Measurements from ENCODE around the gene RNF182. TPM values are rescaled to one million over a fixed set of nuclear protein-coding genes. Genes with fewer than 3 reads are reported as not detected.
"Not testable (repeated sequence)": the region's sequence is repeated elsewhere in the genome, so short reads cannot be mapped to it uniquely, and the experiment has no call there.

RNF182 gene
- total RNA-seq, 1 experiment from 2014 or later = 26.5 TPM

DNA sequence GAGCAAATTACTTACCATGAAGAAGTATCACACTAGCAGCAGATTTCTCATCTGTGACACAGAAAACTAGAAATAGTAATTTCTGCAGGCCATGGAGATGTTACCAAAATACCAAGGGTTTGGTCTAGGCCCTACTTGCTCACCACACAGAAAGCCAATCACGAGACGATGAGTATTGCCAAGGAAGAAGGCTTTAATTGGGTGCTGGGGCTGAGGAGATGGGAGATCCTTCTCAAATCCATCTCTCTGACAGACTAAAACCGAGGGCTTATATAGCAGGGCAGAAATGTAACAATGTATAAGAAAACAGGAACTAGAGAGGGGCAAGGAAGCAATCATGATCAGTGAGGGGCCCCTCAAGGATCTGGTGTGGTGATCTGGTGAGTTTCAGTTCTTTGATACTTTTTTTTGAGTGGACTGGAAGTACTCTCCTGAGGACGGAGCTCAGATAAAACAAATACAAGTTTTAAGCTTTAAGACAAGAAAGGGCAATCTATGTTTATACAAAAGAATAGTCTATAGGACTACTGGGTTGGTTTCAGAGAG is 40.9 kb downstream of the RNF182 start:
- no peak for DNase-seq (ENCODE audit: low read depth)

DNA sequence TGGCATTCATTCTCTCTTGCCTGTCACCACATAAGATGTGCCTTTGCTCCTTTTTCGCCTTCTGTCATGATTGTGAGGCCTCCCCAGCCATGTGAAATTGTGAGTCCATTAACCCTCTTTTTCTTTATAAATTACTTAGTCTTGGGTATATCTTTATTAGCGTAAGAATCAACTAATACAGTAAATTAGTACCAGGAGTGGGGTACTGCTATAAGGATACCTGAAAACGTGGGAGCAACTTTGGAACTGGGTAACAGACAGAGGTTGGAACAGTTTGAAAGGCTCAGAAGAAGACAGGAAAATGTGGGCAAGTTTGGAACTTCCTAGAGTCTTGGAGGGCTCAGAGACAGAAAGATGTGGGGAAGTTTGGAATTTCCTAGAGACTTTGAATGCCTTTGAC is 46.6 kb downstream of the RNF182 start:
- DNase-seq (ENCODE audit: low read depth) = no peak

DNA sequence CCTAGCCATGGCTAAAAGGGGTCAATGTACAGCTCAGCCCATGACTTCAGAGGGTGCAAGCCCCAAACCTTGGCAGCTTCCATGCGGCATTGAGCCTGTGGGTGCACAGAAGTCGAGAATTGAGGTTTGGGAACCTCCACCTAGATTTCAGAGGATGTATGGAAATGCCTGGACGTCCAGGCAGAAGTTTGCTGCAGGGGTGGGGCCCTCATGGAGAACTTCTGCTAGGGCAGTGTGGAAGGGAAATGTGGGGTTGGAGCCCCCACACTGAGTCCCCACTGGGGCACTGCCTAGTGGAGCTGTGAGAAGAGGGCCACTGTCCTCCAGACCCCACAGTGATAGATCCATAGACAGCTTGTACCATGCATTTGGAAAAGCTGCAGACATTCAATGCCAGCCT is 47.9 kb downstream of the RNF182 start:
- DNase-seq (ENCODE audit: low read depth) = not testable (repeated sequence)

DNA sequence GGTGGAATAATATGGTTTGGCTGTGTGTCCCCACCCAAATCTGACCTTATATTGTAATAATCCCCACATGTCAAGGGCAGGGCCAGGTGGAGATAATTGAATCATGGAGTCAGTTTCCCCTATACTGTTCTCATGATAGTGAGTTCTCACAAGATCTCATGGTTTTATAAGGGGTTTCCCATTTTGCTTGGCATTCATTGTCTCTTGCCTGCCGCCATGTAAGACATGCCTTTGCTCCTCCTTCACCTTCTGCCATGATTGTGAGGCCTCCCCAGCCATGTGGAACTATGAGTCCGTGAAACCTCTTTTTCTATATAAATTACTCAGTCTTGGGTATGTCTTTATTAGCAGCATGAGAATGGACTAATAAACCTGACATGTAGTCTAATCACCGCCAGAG is 48.7 kb downstream of the RNF182 start:
- not testable (repeated sequence) for DNase-seq (ENCODE audit: low read depth)

DNA sequence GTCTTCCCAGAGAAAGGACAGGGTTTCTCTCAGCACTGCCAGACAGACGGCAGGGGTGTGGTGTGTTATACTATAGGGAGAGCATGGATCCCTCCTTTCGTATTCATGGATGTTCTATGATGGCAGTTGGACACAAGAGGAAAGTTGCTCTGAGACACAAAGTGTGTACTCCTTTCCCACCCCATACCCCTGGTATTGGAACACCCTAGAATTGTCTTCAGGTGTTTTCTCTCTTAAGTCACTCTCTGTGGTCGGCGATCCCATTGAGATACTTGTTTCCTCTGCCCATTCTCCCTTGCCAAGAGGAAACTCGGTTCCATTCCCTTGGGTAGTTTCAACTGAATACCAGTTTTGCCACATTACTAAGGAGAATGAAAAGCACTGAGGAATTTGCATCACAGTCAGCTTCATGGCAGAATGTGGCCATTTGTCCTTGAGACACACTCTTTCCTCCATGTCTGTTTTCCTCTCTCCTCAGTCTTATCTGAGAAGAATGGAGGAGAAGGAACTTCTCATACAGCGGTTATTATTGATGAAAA is 53.4 kb downstream of the RNF182 start:
- DNase-seq (ENCODE audit: low read depth) = no peak

DNA sequence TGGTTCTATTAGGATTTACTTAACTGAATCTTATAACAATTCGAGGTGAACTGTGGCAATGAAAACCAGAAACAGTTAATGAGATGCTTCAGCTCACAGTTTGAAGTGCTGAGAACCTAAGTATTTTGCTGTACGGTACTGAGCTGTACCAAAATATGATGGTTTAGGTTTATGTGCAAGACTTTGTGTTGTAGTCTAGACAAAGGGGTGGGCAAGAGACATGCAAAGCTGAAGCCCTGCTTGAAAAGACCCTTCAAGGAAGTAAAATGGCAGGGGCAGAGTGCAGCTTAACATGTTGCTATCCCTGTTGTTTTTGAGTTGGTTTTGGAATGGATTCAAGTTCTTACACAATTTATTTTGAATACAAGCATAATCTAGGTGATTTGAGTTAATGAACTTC is 54.0 kb downstream of the RNF182 start:
- DNase-seq (ENCODE audit: low read depth) = no peak

DNA sequence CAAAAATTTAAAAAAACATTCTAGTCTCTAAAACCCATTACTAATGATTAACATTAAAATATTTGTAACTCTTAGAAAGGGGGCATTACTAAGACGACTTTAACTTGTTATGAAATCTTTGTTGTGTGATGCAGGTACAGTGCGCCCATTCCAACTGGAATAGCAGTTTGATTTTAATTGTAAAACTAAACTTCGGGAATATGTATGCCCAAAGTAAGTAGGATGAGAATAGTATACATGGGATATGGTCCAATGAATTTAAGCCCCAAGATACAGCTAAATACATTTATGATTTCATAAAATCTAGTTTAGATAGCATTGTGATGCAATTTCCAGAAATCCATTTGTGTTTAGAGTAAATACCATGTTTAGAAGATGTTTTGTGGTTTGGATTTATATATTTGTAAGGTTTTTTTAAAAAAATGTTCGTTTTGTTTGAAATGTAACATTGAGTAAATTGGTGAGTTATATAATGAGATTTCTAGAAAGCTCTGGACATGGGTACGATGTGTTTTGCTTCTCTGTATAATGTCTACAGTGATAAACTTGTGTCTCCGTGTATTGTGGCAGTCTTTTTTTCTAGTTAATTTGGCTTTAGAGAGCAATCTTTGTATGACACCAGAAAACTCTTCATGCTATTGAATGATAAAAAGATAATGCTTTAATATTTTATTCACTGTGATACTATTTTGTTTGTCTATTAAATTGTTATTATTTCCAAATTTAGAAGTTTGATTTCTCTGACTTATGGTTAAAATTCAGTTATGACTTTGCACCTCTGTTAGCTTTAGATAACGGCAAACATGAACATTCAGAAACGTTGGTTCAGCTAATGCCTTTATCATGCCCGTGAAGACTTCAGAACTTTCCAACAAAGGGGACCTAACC is 54.8 kb downstream of the RNF182 start:
- DNase-seq (ENCODE audit: low read depth) = no peak

DNA sequence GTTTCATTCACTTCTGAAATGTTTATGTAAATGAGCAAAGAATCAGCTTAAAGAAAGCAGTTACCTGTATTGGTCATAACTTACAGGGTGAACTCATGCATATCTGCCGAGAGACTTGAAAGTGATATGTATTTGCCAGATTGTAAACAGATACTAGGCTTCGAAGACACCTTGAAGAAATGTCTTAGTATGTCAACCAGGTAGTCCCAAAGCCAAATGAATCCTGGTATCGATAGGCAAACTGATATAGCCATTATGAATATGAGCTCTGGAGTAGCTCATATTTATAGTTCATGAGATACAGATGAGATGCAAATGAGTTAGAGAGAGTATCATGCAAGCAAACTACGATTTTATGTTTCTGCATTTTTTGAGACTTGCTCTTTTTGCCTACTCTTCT is 55.8 kb downstream of the RNF182 start:
- no peak for DNase-seq (ENCODE audit: low read depth)

DNA sequence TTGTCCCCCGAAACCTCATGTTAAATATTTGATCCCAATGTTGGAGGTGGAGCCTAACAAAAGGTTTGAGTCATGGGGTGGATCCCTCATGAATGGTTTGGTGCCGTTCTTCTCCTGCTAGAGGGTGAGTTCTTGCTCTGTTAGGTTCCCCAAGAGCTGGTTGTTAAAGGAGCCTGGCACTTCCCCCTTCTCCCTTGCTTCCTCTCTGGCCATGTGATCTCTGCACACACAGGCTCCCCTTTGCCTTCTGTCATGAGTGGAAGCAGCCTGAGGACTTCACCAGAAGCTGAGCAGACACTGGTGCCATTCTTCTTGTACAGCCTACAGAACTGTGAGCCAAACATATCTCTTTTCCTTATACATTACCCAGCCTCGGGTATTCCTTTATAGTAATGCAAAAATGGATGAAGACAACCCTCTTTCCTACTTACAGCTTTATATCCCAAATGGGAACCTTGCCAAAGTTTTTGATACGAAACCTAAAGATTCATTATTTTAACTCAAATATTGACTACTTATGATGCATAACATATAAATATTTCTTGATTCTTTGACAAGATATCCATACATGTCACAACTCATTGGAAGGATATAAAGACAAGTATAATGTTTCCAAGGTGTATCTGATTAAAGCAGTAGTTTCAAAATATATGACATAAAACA is 61.0 kb downstream of the RNF182 start:
- DNase-seq (ENCODE audit: low read depth) = no peak

DNA sequence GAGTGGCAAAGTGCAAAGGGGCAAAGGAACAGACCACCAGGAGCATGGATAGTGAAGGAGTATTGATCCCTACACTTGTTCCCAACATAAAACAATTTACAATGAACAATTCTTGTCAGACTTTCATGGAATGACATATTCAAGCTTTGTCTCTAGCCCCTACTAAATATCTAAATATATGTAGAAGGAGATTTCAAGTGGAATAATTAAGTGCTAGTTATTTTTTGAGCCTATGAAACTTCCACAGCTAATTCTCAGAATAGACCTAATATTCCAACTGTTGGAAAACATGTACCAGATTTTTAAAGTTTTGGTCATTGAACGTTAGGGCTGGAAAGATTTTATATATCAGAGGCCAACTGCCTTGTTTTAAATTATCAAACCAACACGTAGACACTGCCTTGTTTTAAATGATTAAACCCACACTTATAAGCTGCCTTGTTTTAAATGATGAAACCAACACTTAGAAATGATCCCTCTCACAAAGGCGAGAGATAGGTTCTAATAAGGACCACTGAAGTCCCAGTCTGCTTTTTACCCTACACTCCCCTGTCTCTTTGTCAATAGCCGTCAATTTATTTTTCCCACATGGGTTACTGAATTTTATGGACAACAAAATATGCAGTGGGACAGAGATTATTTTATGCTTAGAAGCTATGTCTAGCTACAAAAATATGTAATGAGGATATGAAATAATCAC is 62.1 kb downstream of the RNF182 start:
- no peak for DNase-seq (ENCODE audit: low read depth)

DNA sequence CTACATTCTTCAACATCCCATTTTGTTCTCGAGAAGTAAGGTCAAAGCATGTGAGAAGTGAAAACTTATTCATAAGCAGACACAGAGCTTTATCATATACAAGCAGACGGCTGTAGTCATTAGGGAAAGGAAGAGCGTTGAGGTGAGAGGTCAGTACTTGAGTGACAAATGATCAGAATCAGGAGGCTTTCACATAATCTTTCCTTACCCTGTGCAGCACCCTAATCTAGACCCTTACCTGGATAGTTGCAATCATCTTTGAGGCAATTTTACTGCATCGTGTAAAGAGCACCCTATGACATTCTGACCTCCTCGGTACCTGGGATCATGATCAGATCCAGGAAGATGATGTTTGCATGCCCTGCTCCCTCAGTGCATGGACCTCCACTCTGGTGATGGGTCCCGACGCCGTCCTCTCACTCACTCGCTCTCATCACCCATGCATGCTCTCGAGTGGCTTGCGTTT is 62.7 kb downstream of the RNF182 start:
- DNase-seq (ENCODE audit: low read depth) = no peak

DNA sequence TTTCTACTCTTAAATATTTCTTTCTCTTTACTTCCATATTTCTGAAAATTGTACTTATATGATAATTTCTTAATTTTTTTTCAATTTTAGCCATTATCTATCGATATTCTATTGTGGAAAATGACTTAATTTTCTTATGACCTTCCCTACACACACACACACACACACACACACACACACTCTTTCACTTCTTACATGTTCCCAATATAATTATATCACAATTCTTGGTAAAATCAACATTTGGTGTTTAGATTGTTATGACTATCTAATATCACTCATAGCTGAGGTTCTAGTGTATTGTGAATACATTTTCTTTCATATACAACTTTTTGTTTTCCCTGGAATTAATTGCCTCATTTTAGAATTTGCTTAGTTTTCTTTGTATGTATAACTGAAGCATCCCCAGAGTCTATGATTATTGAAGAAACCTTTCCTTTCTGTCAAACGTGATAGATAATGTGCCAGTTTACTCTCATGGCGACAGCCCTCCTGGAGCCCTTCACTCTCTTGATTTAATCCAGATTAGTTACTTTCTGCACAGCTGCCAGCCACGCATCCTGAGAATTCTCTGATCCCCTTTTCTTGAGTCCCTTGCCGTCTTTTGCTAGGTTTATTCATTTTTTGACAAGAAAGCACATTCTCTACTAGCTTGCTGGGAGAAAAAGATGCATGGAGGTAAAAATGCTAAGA is 63.4 kb downstream of the RNF182 start:
- DNase-seq (ENCODE audit: low read depth) = no peak

DNA sequence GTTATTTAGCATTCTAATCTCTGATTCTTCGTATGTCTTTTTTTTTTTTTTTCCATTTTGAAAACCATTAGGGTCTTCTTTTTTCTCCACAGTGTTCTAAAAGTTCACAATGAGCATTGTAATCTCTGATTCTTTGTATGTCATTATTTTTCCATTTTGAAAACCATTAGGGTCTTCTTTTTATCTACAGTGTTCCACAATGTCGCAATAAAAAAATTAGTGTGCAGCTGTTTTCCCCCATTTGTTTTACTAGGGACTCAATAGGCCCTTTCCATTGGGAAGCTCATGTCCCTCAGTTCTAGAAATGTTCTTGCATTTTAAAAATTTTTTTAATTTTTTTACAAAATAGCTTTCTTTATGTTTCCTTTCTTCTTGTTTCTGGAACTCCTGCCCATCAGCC is 64.2 kb downstream of the RNF182 start:
- no peak for DNase-seq (ENCODE audit: low read depth)

DNA sequence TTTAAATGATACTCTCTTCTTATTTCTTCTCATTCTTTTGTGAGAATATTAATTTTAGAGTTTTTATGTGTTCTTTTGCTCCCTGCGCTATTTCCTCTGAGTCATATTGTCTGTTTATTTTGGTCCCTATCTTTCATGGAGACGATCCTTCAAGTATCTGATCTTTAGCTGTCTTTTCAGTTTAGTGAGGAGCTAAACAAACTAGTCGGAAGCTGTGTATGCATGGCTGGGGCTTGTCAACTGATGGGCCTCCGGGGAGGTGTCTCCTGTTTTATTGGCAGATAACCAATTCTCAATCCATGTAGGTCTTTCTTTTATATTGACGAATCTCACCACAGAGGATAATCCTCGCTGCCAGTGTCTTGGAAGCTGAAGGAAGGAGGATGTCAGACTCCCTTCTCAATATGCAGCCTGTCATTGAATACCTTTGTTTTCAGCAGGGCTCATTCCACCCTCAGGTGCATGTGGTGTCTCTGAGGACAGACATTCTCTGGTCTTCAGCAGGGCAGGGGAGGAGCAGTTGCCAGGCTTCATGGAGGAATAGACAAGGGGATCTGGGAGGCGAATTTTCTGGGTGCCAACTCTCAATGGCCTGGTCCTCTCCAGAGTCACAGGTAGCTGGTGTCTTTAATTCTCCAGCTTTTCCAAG is 64.9 kb downstream of the RNF182 start:
- DNase-seq (ENCODE audit: low read depth) = no peak

DNA sequence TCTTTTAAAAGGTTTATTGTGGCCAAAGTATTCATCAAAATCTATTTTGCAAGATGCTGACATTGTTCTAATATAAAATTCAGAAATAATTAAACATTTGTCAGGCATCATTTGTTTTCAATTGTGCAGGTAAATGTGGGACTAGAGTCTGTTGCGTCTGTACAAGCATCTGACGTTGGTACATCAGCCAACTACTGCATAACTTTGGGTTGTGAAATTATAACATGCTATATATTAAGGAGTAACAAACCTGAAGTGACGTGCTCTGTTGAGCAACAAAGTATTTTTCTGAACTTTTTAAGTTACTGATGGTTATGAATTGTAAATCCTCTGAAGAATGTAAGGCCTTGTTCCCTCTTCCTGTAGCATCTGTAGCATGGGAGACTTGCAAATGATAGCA is 66.0 kb downstream of the RNF182 start:
- no peak for DNase-seq (ENCODE audit: low read depth)

DNA sequence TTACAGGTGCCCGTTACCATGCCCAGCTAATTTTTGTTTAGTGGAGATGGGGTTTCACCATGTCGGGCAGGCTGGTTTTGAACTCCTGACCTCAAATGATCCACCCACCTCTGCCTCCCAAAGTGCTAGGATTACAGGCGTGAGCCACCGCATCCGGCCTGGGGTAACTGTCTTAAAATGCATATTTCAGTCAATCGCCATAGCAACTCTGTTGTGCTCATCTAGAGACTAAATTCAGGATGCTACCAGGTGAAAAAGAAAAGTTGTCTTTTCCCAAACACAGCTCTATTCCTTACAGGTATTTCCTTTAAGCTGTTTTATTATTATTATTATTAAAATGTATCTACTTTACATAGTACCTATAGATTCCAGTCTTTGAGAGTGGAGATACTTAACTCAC is 66.6 kb downstream of the RNF182 start:
- no peak for DNase-seq (ENCODE audit: low read depth)

DNA sequence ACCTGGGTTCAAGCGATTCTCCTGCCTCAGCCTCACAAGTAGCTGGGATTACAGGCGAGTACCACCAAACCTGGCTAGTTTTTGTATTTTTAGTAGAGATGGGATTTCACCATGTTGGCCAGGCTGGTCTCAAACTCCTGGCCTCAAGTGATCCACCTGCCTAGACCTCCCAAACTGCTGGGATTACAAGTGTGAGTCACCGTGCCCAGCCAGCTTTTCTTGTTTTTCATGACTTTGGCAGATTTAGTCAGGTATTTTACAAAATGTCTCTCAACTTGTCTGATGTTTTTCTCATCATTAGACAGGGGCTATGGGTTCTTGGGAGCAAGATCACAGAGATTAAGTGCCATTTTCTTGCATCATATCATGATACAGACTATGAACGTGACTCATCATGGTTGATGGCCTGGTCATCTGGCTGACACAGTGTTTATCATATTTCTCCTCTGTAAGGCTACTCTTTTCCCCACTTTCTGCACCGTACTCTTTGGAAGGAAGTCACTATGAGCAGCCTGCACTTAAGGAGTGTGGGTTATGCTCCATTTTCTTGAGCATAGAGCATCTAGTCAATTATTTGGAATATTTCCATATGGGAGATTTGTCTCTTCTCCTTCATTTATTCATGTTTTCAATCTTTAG is 67.8 kb downstream of the RNF182 start:
- DNase-seq (ENCODE audit: low read depth) = peak; percentile 97

DNA sequence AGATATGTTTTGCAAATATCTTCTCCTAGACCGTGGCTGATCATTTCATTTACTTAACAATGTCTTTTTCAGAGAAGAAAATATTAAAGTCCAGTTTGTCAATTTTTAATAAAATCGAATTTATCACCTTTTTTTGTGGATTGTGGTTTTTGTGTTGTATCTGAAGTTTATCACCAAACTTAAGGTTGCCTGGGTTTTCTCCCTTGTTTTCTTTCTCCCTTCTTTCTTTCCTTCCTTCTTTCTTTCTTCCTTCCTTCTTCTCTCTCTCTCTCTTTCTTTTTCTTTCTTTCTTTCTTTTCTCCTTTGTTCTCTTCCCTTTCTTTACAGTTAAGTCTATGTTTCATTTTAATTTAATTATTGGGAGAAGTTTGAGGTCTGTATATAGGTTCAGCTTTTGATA is 68.7 kb downstream of the RNF182 start:
- DNase-seq (ENCODE audit: low read depth) = no peak

DNA sequence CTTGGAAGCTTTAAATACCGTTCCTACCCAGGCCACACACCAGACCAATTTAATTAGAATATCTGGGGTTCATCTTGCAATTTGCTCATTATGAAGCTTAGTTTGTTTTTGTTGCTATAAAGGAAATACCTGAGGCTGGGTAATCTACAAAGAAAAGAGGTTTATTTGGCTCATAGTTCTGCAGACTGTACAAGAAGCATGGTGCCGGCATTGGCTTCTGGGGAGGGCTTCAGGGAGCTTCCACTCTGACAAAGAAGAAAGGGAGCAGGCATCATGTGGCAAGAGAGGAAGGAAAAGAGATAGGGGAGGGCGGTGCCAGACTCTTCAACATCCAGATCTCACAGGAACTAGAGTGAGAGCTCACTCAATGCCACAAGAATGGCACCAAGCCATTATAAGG is 73.6 kb downstream of the RNF182 start:
- peak; percentile 18 for DNase-seq (ENCODE audit: low read depth)

DNA sequence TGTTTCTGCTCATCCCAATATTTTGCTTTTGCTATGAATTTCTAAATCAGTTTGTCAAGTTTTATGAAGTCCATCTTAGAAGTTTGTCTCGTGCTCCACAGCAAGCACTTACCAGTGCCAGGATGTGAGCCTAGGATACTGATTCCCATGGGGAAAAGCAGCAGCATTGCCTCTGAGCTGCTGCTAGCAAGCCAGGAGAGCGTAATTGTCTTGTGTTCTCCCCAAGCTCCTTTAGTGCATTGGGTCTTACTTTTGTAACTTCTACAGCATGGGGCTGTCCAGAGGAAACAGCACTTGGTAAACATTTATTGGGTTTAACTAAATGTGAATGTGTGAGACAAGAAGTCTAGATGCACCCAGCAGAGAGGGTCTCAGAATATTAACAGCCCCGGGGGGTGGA is 76.1 kb downstream of the RNF182 start:
- DNase-seq (ENCODE audit: low read depth) = no peak

Measured in M059J (cell line).